ENCODE data around the gene CCDC142. TPM values are rescaled to one million over a fixed set of nuclear protein-coding genes. Genes with fewer than 3 reads are reported as not detected.

CCDC142 gene
- total RNA-seq, 2 donors from 2014 or later = 20.5 to 39.2 TPM

DNA sequence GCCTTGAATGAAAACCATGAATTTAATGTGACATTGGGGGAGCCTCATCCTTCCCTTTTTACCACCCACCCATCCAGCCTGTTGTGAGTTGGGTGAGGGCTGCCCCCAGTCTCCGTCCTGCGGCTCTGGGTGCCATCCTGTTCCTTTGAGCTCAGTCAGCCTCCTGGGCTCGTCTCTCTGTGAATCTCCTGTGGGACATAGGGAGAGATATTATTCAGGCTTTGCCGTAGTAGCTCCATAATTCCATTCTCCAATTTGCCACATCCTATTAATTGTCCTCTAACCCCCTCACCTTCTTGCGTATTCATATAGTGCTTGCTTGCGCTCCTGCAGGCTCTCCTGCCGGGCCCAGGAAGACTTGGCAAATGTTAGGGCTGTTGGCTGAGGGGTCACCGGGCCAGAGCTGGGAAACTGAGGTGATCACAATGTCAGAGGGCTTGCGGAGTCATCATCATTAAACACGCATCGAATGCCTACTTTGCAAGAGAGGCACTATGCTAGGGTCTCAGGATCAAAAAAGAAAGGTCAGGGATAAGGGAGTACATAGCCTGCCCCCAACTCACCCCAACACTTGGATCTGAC, 43.9 kb upstream of the CCDC142 start:
- no peak overlapping the region for H3K27ac ChIP-seq
- intact Hi-C loops (cut with DNase I) = loop anchor here (5.0 kb wide), 1 partner anchor 34 kb away; no protein-coding TSS in a partner anchor
- H3K36me3 ChIP-seq (replicated peaks in 1 of 2; ENCODE audit: insufficient read depth in 1 of 2, low read depth in 2 of 2) = peaks cover 0 to 4% of the 10 kb centered on the region in 2 donors
- peaks cover 27% of the 10 kb centered on the region for H3K4me1 ChIP-seq
- WGBS, 2 donors = 95 to 99% methylated on average over 11 of the region's 11 CpGs
- no peak overlapping the region for H3K4me3 ChIP-seq
- TF ChIP-seq POLR2A (IDR thresholded peaks at IDR 0.05) = no peak
- TF ChIP-seq, protein P1, sequence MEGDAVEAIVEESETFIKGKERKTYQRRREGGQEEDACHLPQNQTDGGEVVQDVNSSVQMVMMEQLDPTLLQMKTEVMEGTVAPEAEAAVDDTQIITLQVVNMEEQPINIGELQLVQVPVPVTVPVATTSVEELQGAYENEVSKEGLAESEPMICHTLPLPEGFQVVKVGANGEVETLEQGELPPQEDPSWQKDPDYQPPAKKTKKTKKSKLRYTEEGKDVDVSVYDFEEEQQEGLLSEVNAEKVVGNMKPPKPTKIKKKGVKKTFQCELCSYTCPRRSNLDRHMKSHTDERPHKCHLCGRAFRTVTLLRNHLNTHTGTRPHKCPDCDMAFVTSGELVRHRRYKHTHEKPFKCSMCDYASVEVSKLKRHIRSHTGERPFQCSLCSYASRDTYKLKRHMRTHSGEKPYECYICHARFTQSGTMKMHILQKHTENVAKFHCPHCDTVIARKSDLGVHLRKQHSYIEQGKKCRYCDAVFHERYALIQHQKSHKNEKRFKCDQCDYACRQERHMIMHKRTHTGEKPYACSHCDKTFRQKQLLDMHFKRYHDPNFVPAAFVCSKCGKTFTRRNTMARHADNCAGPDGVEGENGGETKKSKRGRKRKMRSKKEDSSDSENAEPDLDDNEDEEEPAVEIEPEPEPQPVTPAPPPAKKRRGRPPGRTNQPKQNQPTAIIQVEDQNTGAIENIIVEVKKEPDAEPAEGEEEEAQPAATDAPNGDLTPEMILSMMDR (IDR thresholded peaks at IDR 0.05) = no peak
- no peaks in the 10 kb centered on the region for H3K27me3 ChIP-seq
- DNase-seq = no peak
- ATAC-seq = no peak
- H3K9me3 ChIP-seq = no peaks in the 10 kb centered on the region

DNA sequence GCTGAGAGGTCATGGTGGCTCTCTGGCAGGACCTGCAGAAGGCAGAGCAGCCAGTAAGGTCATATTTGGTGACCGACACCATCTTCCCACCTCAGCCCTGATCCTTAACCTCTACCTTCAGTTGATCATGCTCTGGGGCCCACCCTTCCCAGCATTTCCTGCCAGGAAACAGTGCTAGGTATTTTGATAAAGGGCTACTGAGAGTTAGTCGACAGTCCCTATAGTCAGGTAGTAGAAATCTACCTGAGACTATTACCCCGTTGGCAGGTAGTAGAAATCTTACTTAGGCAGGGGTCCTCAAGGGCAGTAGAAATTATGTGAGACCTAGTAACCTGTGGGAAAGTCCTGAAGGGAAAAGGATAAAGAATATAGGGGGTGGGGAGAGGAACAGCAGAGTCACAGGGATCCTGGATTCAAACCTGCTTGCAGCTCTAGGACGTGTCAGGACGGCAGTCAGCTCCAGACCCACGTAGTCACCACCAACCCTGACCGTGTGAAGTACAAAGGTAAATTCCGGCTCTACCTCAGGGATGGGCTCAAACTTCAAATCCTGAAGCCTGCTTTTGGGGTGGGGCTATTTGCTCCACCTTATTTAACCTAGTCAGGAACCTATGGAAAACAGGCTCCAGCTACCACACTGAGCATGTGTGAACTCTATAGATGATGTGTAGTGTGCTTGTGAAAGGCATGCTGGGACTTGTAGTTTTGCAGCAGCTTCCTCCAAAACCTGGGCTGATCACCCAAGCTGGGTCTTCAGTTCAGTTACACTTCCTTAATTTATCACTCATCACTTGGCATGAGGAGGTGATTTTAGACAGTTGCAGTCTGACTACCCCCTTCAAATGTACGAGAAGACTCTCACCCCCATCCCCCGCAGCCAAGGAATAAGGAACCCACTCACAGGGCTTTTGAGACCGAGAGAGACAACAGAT, 43.2 kb upstream of the CCDC142 start, which contains the start of gene DQX1:
Gene DQX1 (minus strand): TSS at position 515 of the 932 bp plus-strand sequence. CDS start 502 bp downstream, at position 13.
- H3K4me3 ChIP-seq = no peak within 1 kb of the TSS
- no peaks in the 10 kb centered on the region for H3K9me3 ChIP-seq
- H3K27ac ChIP-seq = no peak within 1 kb of the TSS
- H3K36me3 ChIP-seq (replicated peaks in 1 of 2; ENCODE audit: insufficient read depth in 1 of 2, low read depth in 2 of 2) = peaks cover 0 to 4% of the 10 kb centered on the region in 2 donors
- DNase-seq (no peak), ATAC-seq (no peak)
- peaks cover 22% of the 10 kb centered on the region for H3K4me1 ChIP-seq
- no peak for TF ChIP-seq POLR2A (IDR thresholded peaks at IDR 0.05)
- TF ChIP-seq, protein P1 (IDR thresholded peaks at IDR 0.05) = no peak
- intact Hi-C loops (cut with DNase I) = loop anchor here (5.0 kb wide), 1 partner anchor 34 kb away; no protein-coding TSS in a partner anchor
- no peaks in the 10 kb centered on the region for H3K27me3 ChIP-seq
- WGBS, 2 donors = 84 to 95% methylated on average over 11 of the region's 11 CpGs

DNA sequence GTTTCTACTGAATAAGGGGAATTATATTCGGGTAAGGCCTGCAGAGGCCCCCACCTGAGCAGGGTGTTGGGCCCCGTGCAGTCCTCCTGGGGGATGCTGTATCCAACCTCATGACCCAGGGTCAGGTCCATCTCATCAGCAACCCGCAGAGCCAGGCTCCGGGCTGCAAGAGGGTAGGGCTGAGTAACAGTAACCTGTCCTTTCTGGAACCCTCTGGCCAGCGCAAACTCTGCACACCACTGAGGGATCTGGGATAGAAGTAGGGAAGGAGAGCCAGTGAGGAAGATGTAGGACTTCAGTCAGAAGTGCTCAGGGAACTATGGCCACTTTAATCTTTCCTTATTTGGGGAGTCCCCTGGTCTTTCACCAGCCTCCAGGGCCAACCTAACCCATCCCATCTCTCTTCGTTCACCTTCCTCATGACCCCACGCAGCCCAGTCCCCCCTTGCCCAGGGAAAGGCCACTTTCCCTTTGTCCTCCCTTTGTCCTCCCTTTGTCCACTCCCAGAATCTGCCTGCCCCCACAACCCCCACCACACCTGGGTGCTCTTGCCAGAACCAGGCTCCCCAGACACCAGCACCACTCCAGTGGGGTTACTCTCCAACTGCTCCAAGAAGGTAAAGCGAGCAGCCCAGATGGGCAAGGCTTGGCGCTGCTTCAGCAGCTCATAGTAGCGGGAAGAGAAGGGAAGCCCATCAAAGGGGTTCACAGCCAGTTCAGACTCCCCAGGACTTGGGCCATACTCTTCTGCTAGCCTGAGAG, 42.3 kb upstream of the CCDC142 start:
- Histone ChIP-seq H3K9me3 (no peaks in the 10 kb centered on the region), H3K4me1 (peaks cover 15% of the 10 kb centered on the region), H3K36me3 (replicated peaks in 1 of 2; ENCODE audit: insufficient read depth in 1 of 2, low read depth in 2 of 2) (peaks cover 0 to 4% of the 10 kb centered on the region in 2 donors), H3K27ac (no peak overlapping the region), H3K4me3 (no peak overlapping the region), H3K27me3 (no peaks in the 10 kb centered on the region)
- intact Hi-C loops (cut with DNase I) = loop anchor here (5.0 kb wide), 1 partner anchor 33 kb away; no protein-coding TSS in a partner anchor
- ATAC-seq = no peak
- DNase-seq = no peak
- no peak for TF ChIP-seq POLR2A (IDR thresholded peaks at IDR 0.05)
- TF ChIP-seq, protein P1 (IDR thresholded peaks at IDR 0.05) = no peak
- 88 to 91% methylated on average over 10 of the region's 10 CpGs for WGBS, 2 donors

DNA sequence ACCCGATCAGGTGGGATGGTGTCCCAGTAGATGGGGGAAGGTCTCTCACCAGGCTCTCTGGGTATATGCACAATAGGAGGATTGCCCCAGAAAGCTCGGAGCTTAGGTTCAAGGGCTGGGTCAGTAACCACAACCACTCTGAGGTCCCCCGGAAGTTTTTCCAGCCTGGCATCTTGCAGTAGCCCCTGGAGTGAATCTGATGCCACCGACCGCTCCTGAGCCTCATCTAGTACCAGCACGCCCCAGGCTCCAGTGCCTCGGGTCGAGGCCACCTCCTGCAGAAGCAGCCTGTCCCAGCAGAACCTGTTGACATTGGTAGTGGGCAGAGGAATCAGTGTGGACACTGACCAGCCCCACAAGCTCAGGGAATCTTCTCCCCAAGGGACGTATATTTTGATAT, 41.2 kb upstream of the CCDC142 start:
- DNase-seq = no peak

More for the DNA sequence above, 41.2 kb upstream of the CCDC142 start:
- no peak for ATAC-seq
- TF ChIP-seq, protein P1 (IDR thresholded peaks at IDR 0.05) = no peak
- TF ChIP-seq POLR2A (IDR thresholded peaks at IDR 0.05) = no peak
- Histone ChIP-seq H3K4me1 (peaks cover 15% of the 10 kb centered on the region), H3K9me3 (no peaks in the 10 kb centered on the region), H3K36me3 (replicated peaks in 1 of 2; ENCODE audit: insufficient read depth in 1 of 2, low read depth in 2 of 2) (peaks cover 0 to 4% of the 10 kb centered on the region in 2 donors), H3K27ac (no peak overlapping the region), H3K27me3 (peaks cover 0 to 6% of the 10 kb centered on the region in 2 donors), H3K4me3 (no peak overlapping the region)
- intact Hi-C loops (cut with DNase I) = no loop called here
- 75 to 82% methylated on average over 7 to 9 of the region's 9 CpGs for WGBS, 2 donors

Data from body of pancreas (tissue), 4 donors.